HepG2 (cell line): ENCODE data around the gene ISG20L2. TPM values are rescaled to one million over a fixed set of nuclear protein-coding genes. Genes with fewer than 3 reads are reported as not detected.

Experiments used
- ZNF530 ChIP-seq: sonication (generic); formaldehyde crosslinking; IDR thresholded peaks from 2 replicates; pipeline ENCODE4 v1.5.0; 2020; ENCODE audit warnings: low read depth, mild to moderate bottlenecking, missing genetic modification reagents
- polyA plus RNA-seq, 8 experiments: library from polyadenylated mRNA; depleted of rRNA in 3 of 8; stranded (reverse) in 7 of 8; unstranded in 1 of 8; fragments of >200 nt; fragmentation: Illumina TruSeq in 4 of 8; extraction: Trizol in 4 of 8; gene quantifications; 2 replicates each; pipeline versions ENCODE4 v1.2.1 to v1.2.3, GENCODE V29; 2011 to 2016; ENCODE audit warnings: low read depth in 4 of 8, missing spikeins in 1 of 8, mixed read lengths in 1 of 8; ENCODE audit not compliant: insufficient read depth in 1 of 8
- total RNA-seq, 5 experiments: library from RNA; depleted of rRNA; stranded (reverse); fragments of >200 nt; fragmentation: Illumina TruSeq; extraction: Trizol; gene quantifications; 2 replicates each; pipeline ENCODE4 v1.2.3, GENCODE V29; 2016; ENCODE audit warnings: low read depth in 1 of 5
- TF ChIP-seq, protein P1 (sequence below): sonication (generic); formaldehyde crosslinking; IDR thresholded peaks from 2 replicates; pipeline ENCODE4 v1.4.0; 2020; ENCODE audit warnings: mild to moderate bottlenecking, missing genetic modification reagents

ISG20L2 gene
- total and polyA plus RNA-seq, 2 of the 13 experiments (the other 11 are each of a cell fraction or from before 2014, with no cell fraction given) = 19.8 to 21.3 TPM

DNA sequence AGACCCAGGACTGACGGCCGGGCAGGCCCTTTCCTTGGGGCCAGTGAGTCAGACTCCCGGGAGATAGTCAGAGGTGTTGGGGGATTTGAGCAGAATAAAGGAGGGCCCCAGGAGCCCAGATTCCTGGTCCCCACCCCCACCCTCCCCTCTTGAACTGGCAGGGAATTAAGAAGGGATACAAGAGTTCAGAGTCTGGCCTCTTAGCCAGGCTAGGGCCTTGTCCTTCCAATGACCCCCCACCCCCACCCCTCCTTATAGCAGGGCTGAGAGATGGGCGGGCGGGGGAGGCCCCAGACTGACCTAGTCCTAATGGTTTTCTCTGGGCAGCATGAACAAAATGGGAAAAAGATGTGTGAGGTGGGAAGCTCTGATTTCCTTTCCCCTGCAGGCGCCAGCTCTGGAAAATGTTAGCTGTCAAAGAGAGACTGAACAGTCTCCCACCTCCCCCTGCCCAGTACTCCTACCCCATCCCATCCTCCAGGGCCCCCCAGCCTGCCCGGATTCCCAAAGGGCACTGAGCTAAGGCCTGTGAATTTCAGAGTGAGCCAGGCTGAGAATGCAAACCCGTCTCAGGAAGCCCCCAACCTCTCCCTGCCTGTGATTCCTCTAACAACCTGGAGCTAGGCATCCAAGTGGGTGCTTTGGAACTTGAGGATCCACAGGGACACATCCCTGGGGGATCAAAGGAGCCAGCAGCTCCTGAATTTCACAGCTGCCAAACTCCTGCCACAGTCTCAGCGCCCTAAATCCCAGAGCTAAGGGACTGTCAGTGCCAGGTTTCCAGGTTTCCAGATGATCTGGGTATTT, 17.4 kb downstream of the ISG20L2 start (continued):
- no peak for TF ChIP-seq ZNF530 (CRISPR knock-in tag)
- TF ChIP-seq, protein P1, sequence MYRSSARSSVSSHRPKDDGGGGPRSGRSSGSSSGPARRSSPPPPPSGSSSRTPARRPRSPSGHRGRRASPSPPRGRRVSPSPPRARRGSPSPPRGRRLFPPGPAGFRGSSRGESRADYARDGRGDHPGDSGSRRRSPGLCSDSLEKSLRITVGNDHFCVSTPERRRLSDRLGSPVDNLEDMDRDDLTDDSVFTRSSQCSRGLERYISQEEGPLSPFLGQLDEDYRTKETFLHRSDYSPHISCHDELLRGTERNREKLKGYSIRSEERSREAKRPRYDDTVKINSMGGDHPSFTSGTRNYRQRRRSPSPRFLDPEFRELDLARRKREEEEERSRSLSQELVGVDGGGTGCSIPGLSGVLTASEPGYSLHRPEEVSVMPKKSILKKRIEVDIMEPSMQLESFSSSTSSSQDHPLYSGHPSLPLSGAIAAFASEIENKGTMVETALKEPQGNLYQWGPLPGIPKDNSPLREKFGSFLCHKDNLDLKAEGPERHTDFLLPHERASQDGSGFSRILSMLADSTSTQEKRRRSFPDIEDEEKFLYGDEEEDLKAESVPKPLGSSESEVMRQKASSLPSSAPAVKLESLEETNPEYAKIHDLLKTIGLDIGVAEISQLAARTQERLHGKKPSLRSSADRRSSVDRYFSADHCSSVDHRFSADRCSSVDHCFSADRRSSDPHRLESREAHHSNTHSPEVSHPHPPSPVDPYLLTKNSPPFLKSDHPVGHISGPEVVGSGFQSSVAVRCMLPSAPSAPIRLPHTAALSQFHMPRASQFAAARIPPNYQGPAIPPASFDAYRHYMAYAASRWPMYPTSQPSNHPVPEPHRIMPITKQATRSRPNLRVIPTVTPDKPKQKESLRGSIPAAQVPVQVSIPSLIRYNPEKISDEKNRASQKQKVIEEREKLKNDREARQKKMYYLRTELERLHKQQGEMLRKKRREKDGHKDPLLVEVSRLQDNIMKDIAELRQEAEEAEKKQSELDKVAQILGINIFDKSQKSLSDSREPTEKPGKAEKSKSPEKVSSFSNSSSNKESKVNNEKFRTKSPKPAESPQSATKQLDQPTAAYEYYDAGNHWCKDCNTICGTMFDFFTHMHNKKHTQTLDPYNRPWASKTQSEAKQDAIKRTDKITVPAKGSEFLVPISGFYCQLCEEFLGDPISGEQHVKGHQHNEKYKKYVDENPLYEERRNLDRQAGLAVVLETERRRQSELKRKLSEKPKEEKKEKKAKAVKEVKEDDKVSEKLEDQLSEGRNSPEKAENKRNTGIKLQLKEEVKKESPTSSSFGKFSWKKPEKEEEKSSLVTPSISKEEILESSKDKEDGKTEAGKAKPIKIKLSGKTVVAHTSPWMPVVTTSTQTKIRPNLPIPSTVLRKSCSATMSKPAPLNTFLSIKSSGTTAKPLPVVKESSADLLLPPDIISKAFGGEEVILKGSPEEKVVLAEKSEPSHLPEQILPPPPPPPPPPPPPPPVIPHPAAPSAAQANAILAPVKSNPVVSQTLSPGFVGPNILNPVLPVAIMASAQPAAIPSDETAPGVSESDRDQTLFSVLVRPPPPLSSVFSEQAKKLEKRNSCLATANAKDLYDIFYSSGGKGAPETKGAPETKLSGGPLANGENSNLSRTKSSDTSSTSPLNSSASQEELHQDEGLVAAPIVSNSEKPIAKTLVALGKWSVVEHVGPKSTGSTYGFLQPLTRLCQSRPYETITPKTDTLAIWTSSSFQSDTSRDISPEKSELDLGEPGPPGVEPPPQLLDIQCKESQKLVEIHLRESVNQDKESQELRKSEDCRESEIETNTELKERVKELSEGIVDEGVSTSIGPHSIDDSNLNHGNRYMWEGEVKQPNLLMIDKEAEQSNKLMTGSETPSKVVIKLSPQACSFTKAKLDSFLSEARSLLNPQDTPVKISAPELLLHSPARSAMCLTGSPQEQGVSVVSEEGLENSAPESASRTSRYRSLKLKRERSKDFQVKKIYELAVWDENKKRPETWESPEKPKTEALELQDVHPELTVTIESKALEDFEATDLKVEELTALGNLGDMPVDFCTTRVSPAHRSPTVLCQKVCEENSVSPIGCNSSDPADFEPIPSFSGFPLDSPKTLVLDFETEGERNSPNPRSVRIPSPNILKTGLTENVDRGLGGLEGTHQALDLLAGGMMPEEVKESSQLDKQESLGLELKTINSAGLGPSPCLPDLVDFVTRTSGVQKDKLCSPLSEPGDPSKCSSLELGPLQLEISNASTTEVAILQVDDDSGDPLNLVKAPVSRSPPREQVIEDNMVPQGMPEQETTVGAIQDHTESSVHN (CRISPR knock-in tag) = no peak
